Upper lobe of left lung (tissue), 4 donors: ENCODE measurements around the gene OPRM1.

Source experiments
- CTCF ChIP-seq, 6 experiments: fragments of 450-650 bp in 4 of 6; fragments of 200-600 bp in 2 of 6; sonication (generic) in 2 of 6; IDR thresholded peaks; one replicate each; pipeline ENCODE4 v1.5.1; 2016 to 2019; ENCODE audit warnings: antibody characterized with exemption in 6 of 6
- EP300 ChIP-seq, 4 donors: sonication (generic); formaldehyde crosslinking; IDR thresholded peaks; one replicate each; pipeline ENCODE4 v1.5.1; 2017; ENCODE audit warnings: antibody characterized with exemption in 4 of 4, control low read depth in 2 of 4
- POLR2A ChIP-seq, 4 donors: fragments of 450-650 bp; IDR thresholded peaks; one replicate each; pipeline ENCODE4 v1.5.1; 2016 to 2017; ENCODE audit warnings: antibody characterized with exemption in 4 of 4, mild to moderate bottlenecking in 2 of 4
- POLR2AphosphoS5 ChIP-seq, 2 donors: sonication (generic); formaldehyde crosslinking; IDR thresholded peaks; one replicate each; pipeline ENCODE4 v1.5.1; 2017; ENCODE audit warnings: antibody characterized with exemption in 2 of 2

GRCh38 chr6:154166140-154166539 is 127.1 kb downstream of the OPRM1 start:
- no peak for TF ChIP-seq CTCF (IDR thresholded peaks at IDR 0.05)
- TF ChIP-seq POLR2A (IDR thresholded peaks at IDR 0.05), result no peak
- no peak for TF ChIP-seq POLR2AphosphoS5 (IDR thresholded peaks at IDR 0.05)
- TF ChIP-seq EP300 (IDR thresholded peaks at IDR 0.05), result no peak
